ENCODE results near the gene CDH9.

DNA sequence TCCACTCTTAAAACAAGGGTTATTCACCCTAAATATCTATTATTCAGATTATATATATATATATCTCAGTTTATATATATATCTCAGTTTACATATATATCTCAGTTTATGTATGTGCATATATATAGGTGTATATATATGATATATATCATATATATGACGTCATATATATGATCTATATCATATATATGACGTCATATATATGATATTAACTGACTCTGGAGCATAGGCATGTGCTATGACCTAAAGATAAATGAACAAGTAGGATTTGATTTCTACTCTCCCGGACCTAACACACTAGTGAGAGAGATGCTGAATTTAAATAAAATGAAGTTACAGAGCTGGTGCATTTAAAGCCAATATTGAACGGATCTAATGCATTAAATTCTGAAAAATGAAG, 174.3 kb downstream of the CDH9 start:
- TF ChIP-seq CTCF (IDR thresholded peaks at IDR 0.05) (no peak), POLR2A (IDR thresholded peaks at IDR 0.05) (no peak)
